K562 (cell line): Measurements from ENCODE around the gene UBE3B. TPM values are rescaled to one million over a fixed set of nuclear protein-coding genes. Genes with fewer than 3 reads are reported as not detected.

Experiments
- ATAC-seq: fragments of 200-7000 bp; cut with Tn5 transposase; 3 replicates; pipeline ENCODE4 v1.9.1; 2020; ENCODE audit warnings: moderate library complexity
- BruUV-seq: library from RNA; stranded (reverse); fragments of 400-500 nt; replicated peaks from 2 replicates; lab custom pipeline; 2021; lab: Mats Ljungman, UMichigan
- CTCF ChIA-PET: fragments of 300-600 bp; formaldehyde crosslinking; extraction: SDS; loops from one replicate; lab custom pipeline; 2021; ENCODE audit warnings: low intra/inter-chr PET ratio; lab: Yijun Ruan, JAX
- POLR2A ChIA-PET: fragments of 300-600, 350-650 bp; sonication (Branson Sonifier 250); formaldehyde crosslinking; extraction: SDS; loops from one replicate; lab custom pipeline; 2021; ENCODE audit warnings: antibody characterized with exemption, inconsistent platforms; lab: Yijun Ruan, JAX
- DNase-seq, 4 experiments: peaks; one replicate each; pipeline versions ENCODE4 v3.0.0 to v3.0.0-alpha.2; 2011 to 2018; ENCODE audit warnings: low spot score in 3 of 4, mixed read lengths in 3 of 4; ENCODE audit errors: extremely low read depth in 1 of 4
- FAIRE-seq: peaks from 2 replicates; lab custom pipeline; 2011; peaks lifted over from hg19 to GRCh38; lab: Jason Lieb, UNC
- H2AFZ ChIP-seq: 2 replicates; pipeline ENCODE4 v1.6.0; 2011; ENCODE audit warnings: low read depth, low read length, control low read depth, inconsistent platforms
- H3K27ac ChIP-seq: fragments of 200-600 bp; 3 replicates; pipeline ENCODE4 v1.8.0; 2011; ENCODE audit warnings: low read depth, mild to moderate bottlenecking, control low read depth, inconsistent platforms, low read length, moderate library complexity, mixed read lengths; ENCODE audit errors: extremely low read depth
- H3K27me3 ChIP-seq, 2 experiments: fragments of 300-600 bp in 1 of 2; 2 replicates in 1 of 2; 3 replicates in 1 of 2; pipeline versions ENCODE4 v1.6.0 to v1.8.0; 2011; ENCODE audit warnings: inconsistent platforms in 2 of 2, low read length in 2 of 2, mild to moderate bottlenecking in 1 of 2, mixed read lengths in 1 of 2, moderate library complexity in 1 of 2; ENCODE audit not compliant: control insufficient read depth in 2 of 2, insufficient read depth in 2 of 2
- H3K36me3 ChIP-seq: fragments of 300-600 bp; 3 replicates; pipeline ENCODE4 v1.8.0; 2011; ENCODE audit warnings: mild to moderate bottlenecking, low read length, inconsistent platforms; ENCODE audit not compliant: control insufficient read depth, insufficient read depth
- H3K4me1 ChIP-seq, 2 experiments: fragments of 200-600 bp in 1 of 2; replicated peaks in 1 of 2; 2 replicates in 1 of 2; 3 replicates in 1 of 2; pipeline versions ENCODE4 v1.5.1 to v1.8.0; 2011; ENCODE audit warnings: inconsistent platforms in 2 of 2, low read length in 2 of 2, mild to moderate bottlenecking in 1 of 2, mixed read lengths in 1 of 2, moderate library complexity in 1 of 2; ENCODE audit not compliant: control insufficient read depth in 2 of 2, insufficient read depth in 2 of 2
- H3K4me2 ChIP-seq: 2 replicates; pipeline ENCODE4 v1.6.1; 2011; ENCODE audit warnings: low read length, control low read depth, inconsistent platforms, mixed read lengths; ENCODE audit not compliant: insufficient read depth
- H3K4me3 ChIP-seq: fragments of 200-600 bp; sonication (generic), shearing (Covaris generic); 2 replicates; pipeline ENCODE4 v1.5.1; 2016; ENCODE audit warnings: control low read depth, inconsistent platforms
- H3K79me2 ChIP-seq: fragments of 200-600 bp; 3 replicates; pipeline ENCODE4 v1.8.0; 2011; ENCODE audit warnings: low read length, inconsistent platforms; ENCODE audit not compliant: control insufficient read depth, insufficient read depth
- H3K9ac ChIP-seq, 2 experiments: 2 replicates each; pipeline versions ENCODE4 v1.6.0 to v1.6.1; 2011; ENCODE audit warnings: low read depth in 2 of 2, low read length in 2 of 2, control low read depth in 1 of 2, inconsistent platforms in 1 of 2, mild to moderate bottlenecking in 1 of 2, mixed read lengths in 1 of 2; ENCODE audit not compliant: insufficient read depth in 1 of 2
- H3K9me1 ChIP-seq: one replicate; pipeline ENCODE4 v1.6.0; 2011; ENCODE audit warnings: inconsistent platforms, mild to moderate bottlenecking, low read length, moderate library complexity; ENCODE audit not compliant: control insufficient read depth, insufficient read depth
- H3K9me3 ChIP-seq: replicated peaks from 2 replicates; pipeline ENCODE4 v1.5.1; 2011; ENCODE audit warnings: low read depth, low read length, inconsistent platforms; ENCODE audit not compliant: control insufficient read depth, insufficient read depth
- H4K20me1 ChIP-seq: replicated peaks from 2 replicates; pipeline ENCODE4 v1.6.1; 2011; ENCODE audit warnings: low read length, inconsistent platforms, mixed read lengths; ENCODE audit not compliant: control insufficient read depth, insufficient read depth
- FOXJ3 ChIP-seq: sonication (generic); formaldehyde crosslinking; IDR thresholded peaks from 2 replicates; pipeline ENCODE4 v1.4.0; 2020; ENCODE audit warnings: mild to moderate bottlenecking, missing genetic modification reagents
- HNRNPH1 ChIP-seq: fragments of 200-400 bp; formaldehyde crosslinking; optimal IDR thresholded peaks from 2 replicates; pipeline ENCODE3; 2017; ENCODE audit warnings: low read depth, mild to moderate bottlenecking, low read length, moderate library complexity
- MITF ChIP-seq: IDR thresholded peaks from 2 replicates; pipeline ENCODE4 v1.6.1; 2014; ENCODE audit warnings: antibody characterized with exemption
- NR2C1 ChIP-seq, 2 experiments: fragments of 450-650 bp; IDR thresholded peaks; 2 replicates each; pipeline ENCODE4 v1.6.1; 2017; ENCODE audit warnings: mild to moderate bottlenecking in 2 of 2, antibody characterized with exemption in 1 of 2, inconsistent platforms in 1 of 2, missing compliant biosample characterization in 1 of 2, missing genetic modification characterization in 1 of 2
- ZNF436 ChIP-seq: fragments of 250-450, 450-650 bp; sonication (Bioruptor Pico); formaldehyde crosslinking; IDR thresholded peaks from 2 replicates; pipeline ENCODE4 v1.7.0; 2020; ENCODE audit warnings: mild to moderate bottlenecking
- ZNF778 ChIP-seq: fragments of 450-650 bp; formaldehyde crosslinking; IDR thresholded peaks from 2 replicates; pipeline ENCODE4 v1.4.0; 2020; ENCODE audit warnings: mild to moderate bottlenecking, moderate library complexity
- WGBS: fragments of 100-300 bp; shearing (Covaris generic); methylation state at CpG from one replicate; pipeline ENCODE4 v1.1.6; 2016; ENCODE audit warnings: low coverage, mixed read lengths; ENCODE audit not compliant: insufficient coverage; ENCODE audit errors: missing lambda C conversion rate; 5-methylcytosine and 5-hydroxymethylcytosine counted together
- in situ Hi-C: fragments of 300-500 bp; cut with MboI; formaldehyde crosslinking; loops from 4 replicates; pipeline ENCODE4 v1.15.0; 2018; ENCODE audit warnings: inconsistent platforms, mixed read lengths
- intact Hi-C: fragments of 100-400 bp; cut with micrococcal nuclease; formaldehyde crosslinking; loops from 2 replicates; pipeline ENCODE4 v1.14.2; 2022
- polyA plus RNA-seq, 8 experiments: library from polyadenylated mRNA; depleted of rRNA in 4 of 8; stranded (reverse) in 5 of 8; unstranded in 3 of 8; fragments of >200 nt; fragmentation: Nextera tagmentation in 2 of 8; fragmentation: Illumina TruSeq in 1 of 8; extraction: Ambion mirVana in 2 of 8; extraction: Trizol in 1 of 8; gene quantifications; 2 replicates each; pipeline versions ENCODE4 v1.2.1 to v1.2.3, GENCODE V29; 2011 to 2014; ENCODE audit warnings: inconsistent platforms in 1 of 8, missing spikeins in 1 of 8
- total RNA-seq, 7 experiments: library from RNA; depleted of rRNA in 6 of 7; stranded (reverse); fragments of >200 nt in 6 of 7; fragmentation: Illumina TruSeq in 2 of 7; extraction: Trizol in 2 of 7; gene quantifications; 2 replicates each; pipeline versions ENCODE4 v1.2.1 to v1.2.3, GENCODE V29; 2011 to 2021; ENCODE audit warnings: low replicate concordance in 1 of 7
- TF ChIP-seq, protein P1 (sequence below), 3 experiments: fragments of 200-800 bp in 1 of 3; sonication (Bioruptor generic) in 1 of 3; sonication (generic) in 1 of 3; formaldehyde crosslinking in 1 of 3; IDR thresholded peaks; 2 replicates each; pipeline versions ENCODE4 v1.6.1 to v1.8.0; 2016 to 2022; ENCODE audit warnings: mild to moderate bottlenecking in 2 of 3, missing compliant biosample characterization in 2 of 3, missing genetic modification characterization in 2 of 3, missing genetic modification reagents in 1 of 3
- TF ChIP-seq, protein P2 (sequence below): fragments of 250-450 bp; sonication (Bioruptor Pico); IDR thresholded peaks from 2 replicates; pipeline ENCODE4 v1.8.0; 2022; ENCODE audit warnings: moderate library complexity, mild to moderate bottlenecking, inconsistent platforms

Gene UBE3B
- total and polyA plus RNA-seq, 9 of the 15 experiments (the other 6 are each of a cell fraction or from before 2014, with no cell fraction given), result 7.6 to 23.6 (median 15.5) TPM

DNA sequence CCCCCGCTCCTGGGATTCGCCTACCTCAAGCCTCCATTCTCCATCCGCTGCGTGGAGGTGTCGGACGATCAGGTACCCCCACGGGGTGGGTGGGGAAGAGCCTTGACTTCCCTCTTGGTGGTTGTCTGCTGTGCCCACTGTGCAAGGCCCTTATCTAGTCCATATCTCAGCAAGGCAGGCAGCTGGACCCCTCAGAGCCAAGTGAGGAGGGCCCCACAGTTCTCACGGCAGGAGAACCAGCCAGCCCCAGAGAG is 56.0 kb downstream of the UBE3B start (continued):
- no peak for TF ChIP-seq MITF

DNA sequence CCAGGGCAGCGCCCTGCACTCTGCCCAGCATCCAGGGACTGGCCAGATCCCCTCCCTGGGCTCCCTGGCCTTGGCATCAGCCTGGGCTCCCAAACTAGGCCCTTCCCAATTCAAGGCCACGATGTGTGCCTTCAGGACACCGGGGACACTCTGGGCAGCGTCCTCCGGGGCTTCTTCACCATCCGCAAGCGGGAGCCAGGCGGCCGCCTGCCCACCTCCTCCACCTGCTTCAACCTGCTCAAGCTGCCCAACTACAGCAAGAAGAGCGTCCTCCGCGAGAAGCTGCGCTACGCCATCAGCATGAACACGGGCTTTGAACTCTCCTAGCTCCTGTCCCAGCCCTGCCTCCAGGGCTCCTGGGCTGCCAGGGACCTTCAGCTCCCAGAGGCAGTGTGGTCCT is 57.0 kb downstream of the UBE3B start:
- ChIA-PET POLR2A (interaction anchor here (0.5 to 1.7 kb wide), 3 partner anchors 8 to 10 kb away, joined by 3 to 11 read pairs (median 4); no protein-coding TSS in a partner anchor), CTCF (no interaction called here)
- no TSS peak for BruUV-seq
- no peak overlapping the region for H3K9ac ChIP-seq
- no peak overlapping the region for H2AFZ ChIP-seq
- H3K9me3 ChIP-seq, result no peaks in the 10 kb centered on the region
- peaks cover 11 to 24% of the 10 kb centered on the region in 2 experiments for H3K27me3 ChIP-seq
- DNase-seq (no peak), ATAC-seq (no peak), FAIRE-seq (no peak)
- peaks cover 0 to 5% of the 10 kb centered on the region in 2 experiments; a peak in 2 of 5 replicates for H3K4me1 ChIP-seq
- H3K27ac ChIP-seq, result no peak overlapping the region
- H3K79me2 ChIP-seq, result no peaks in the 10 kb centered on the region
- 66% methylated on average over 15 of the region's 15 CpGs for WGBS
- intact Hi-C loops, result no loop called here
- in situ Hi-C loops, result no loop called here
- H3K4me3 ChIP-seq, result no peak overlapping the region
- no peak overlapping the region for H3K4me2 ChIP-seq
- H3K9me1 ChIP-seq, result no peaks in the 10 kb centered on the region
- H4K20me1 ChIP-seq, result peaks cover 14% of the 10 kb centered on the region; the same call in 1 of the 2 replicates
- H3K36me3 ChIP-seq, result peaks cover 11% of the 10 kb centered on the region
- TF ChIP-seq, protein P1, sequence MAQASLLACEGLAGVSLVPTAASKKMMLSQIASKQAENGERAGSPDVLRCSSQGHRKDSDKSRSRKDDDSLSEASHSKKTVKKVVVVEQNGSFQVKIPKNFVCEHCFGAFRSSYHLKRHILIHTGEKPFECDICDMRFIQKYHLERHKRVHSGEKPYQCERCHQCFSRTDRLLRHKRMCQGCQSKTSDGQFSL (CRISPR knock-in tag; IDR thresholded peaks at IDR 0.05), result no peak
- TF ChIP-seq, protein P1 (tag; IDR thresholded peaks at IDR 0.05), result no peak
- TF ChIP-seq, protein P2, sequence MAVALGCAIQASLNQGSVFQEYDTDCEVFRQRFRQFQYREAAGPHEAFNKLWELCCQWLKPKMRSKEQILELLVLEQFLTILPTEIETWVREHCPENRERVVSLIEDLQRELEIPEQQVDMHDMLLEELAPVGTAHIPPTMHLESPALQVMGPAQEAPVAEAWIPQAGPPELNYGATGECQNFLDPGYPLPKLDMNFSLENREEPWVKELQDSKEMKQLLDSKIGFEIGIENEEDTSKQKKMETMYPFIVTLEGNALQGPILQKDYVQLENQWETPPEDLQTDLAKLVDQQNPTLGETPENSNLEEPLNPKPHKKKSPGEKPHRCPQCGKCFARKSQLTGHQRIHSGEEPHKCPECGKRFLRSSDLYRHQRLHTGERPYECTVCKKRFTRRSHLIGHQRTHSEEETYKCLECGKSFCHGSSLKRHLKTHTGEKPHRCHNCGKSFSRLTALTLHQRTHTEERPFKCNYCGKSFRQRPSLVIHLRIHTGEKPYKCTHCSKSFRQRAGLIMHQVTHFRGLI (CRISPR knock-in tag), result no peak
- no peak for TF ChIP-seq ZNF778
- TF ChIP-seq HNRNPH1, result no peak
- no peak for TF ChIP-seq NR2C1 (IDR thresholded peaks at IDR 0.05)
- no peak for TF ChIP-seq NR2C1 (tag; IDR thresholded peaks at IDR 0.05)
- TF ChIP-seq ZNF436 (CRISPR knock-in tag), result no peak
- no peak for TF ChIP-seq FOXJ3 (CRISPR knock-in tag)
